AG04450 (cell line): Measurements from ENCODE around the gene ENC1. TPM values are rescaled to one million over a fixed set of nuclear protein-coding genes. Genes with fewer than 3 reads are reported as not detected.

Experiments used
- CTCF ChIA-PET: fragments of 300-600, 350-600 bp; formaldehyde crosslinking; extraction: SDS; loops from one replicate; lab custom pipeline; 2022; ENCODE audit warnings: antibody characterized with exemption, inconsistent platforms; lab: Charles Lee
- POLR2A ChIA-PET: fragments of 350-600 bp; formaldehyde crosslinking; extraction: SDS; loops from one replicate; lab custom pipeline; 2021; ENCODE audit warnings: antibody characterized with exemption, inconsistent platforms; lab: Yijun Ruan, JAX
- DNase-seq: peaks from one replicate; pipeline ENCODE4 v3.0.0-alpha.2; 2011; ENCODE audit warnings: low read depth, low spot score
- H3K27ac ChIP-seq: one replicate; pipeline ENCODE4 v1.5.1; 2012; ENCODE audit warnings: low read depth, low read length, control low read depth
- H3K27me3 ChIP-seq: one replicate; pipeline ENCODE4 v1.6.0; 2012; ENCODE audit warnings: low read length; ENCODE audit not compliant: control insufficient read depth, insufficient read depth
- H3K4me3 ChIP-seq: 2 replicates; pipeline ENCODE4 v1.5.1; 2011; ENCODE audit warnings: mild to moderate bottlenecking, low read depth, low read length, control low read depth
- H3K9me3 ChIP-seq: 2 replicates; pipeline ENCODE4 v1.5.1; 2012; ENCODE audit warnings: low read length; ENCODE audit not compliant: control insufficient read depth, insufficient read depth
- polyA plus RNA-seq: library from polyadenylated mRNA; depleted of rRNA; stranded (reverse); fragments of >200 nt; gene quantifications from 2 replicates; pipeline ENCODE4 v1.2.3, GENCODE V29; 2011
- TF ChIP-seq, protein P1 (sequence below): IDR thresholded peaks from 2 replicates; pipeline ENCODE4 v1.5.1; 2011; ENCODE audit warnings: low read depth, low read length, control low read depth, inconsistent platforms

ENC1 gene
- polyA plus RNA-seq, 1 experiment, result 19.3 TPM

DNA sequence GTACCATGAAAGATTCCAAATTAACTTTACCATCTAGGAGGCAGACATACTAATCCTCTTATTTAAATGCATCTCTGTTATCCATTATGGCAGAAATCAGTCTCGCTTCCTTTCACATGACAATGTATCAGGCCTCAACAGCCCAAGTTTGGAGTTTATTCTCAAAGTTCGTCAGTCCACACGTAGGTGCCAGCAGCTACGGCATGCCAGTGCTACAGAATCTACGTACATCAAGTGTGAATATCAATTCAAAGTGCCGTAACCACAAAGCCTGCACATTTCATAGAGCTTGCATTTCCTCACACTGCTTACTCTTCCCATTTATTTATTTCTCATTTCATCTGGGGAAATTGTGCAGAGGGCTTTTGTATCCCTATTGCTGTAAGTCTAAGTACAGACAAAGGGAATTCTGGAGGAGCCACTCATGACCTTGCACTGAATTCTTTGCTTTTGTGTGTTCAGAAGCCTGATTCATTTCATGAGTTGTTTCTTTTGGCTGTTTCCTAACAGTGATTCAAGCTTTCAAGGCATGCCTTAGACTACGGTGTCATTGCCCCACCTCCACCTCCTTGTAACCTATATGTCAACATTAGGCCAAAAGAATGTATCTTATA lies 10.0 kb downstream of the ENC1 start:
- ChIA-PET CTCF (no interaction called here), POLR2A (interaction anchor here (0.7 to 1.1 kb wide), 3 partner anchors 10 to 87 kb away, joined by 3 to 9 read pairs (median 5); partner anchors contain the start of gene ENC1)
- no peaks in the 10 kb centered on the region for H3K27me3 ChIP-seq
- peaks cover 4% of the 10 kb centered on the region; the same call in 1 of the 2 replicates for H3K9me3 ChIP-seq
- DNase-seq, result peak; percentile 77
- TF ChIP-seq, protein P1, sequence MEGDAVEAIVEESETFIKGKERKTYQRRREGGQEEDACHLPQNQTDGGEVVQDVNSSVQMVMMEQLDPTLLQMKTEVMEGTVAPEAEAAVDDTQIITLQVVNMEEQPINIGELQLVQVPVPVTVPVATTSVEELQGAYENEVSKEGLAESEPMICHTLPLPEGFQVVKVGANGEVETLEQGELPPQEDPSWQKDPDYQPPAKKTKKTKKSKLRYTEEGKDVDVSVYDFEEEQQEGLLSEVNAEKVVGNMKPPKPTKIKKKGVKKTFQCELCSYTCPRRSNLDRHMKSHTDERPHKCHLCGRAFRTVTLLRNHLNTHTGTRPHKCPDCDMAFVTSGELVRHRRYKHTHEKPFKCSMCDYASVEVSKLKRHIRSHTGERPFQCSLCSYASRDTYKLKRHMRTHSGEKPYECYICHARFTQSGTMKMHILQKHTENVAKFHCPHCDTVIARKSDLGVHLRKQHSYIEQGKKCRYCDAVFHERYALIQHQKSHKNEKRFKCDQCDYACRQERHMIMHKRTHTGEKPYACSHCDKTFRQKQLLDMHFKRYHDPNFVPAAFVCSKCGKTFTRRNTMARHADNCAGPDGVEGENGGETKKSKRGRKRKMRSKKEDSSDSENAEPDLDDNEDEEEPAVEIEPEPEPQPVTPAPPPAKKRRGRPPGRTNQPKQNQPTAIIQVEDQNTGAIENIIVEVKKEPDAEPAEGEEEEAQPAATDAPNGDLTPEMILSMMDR, result no peak
- 0 out of 2 replicates have a peak overlapping the region, but pooled peaks have one; percentile 1 for H3K4me3 ChIP-seq
- peak overlapping the region; percentile 92 for H3K27ac ChIP-seq

DNA sequence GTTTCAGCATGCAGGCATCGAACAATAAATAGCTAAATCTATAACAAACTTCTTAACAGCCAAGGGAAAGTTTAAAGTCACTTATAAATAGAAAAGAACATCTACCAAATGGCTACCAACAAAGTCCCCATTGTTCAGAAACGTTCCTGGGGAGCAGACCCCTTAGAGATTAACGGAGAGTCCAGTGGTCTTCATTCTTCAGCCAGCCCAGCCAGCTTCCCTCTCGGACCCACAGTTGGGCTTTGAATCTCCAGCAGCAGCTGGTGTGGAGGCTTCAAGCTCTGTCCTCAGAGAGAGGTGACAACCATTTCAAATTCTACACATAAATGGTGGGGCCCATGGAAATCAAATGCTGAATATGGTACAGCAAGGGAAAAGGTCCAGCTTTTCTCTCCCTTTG lies 11.2 kb downstream of the ENC1 start:
- no peak overlapping the region for H3K27ac ChIP-seq
- no peaks in the 10 kb centered on the region for H3K27me3 ChIP-seq
- no peak overlapping the region for H3K4me3 ChIP-seq
- POLR2A ChIA-PET, result no interaction called here
- CTCF ChIA-PET, result no interaction called here
- no peak for DNase-seq
- TF ChIP-seq, protein P1, result no peak
- no peaks in the 10 kb centered on the region for H3K9me3 ChIP-seq

DNA sequence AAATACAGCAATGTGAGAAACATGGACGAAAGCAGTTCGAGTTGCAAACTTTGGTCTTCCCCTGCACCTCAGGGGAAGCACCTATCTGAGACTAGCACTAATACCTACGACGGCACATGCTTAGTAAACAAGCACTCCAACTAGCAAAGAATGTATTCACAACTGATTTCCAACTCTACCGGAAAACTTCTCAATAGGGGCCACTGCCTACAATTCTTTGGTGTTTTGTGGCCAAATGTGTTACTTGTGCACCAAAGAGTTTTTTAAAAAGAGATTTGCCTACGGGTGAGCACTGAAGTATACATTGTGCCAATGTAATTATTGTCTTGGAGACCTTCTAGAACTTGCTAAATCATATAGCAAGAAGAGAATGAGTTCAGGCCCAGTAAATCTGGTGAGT lies 12.2 kb downstream of the ENC1 start:
- no peak for DNase-seq
- Histone ChIP-seq H3K4me3 (no peak overlapping the region), H3K27me3 (no peaks in the 10 kb centered on the region), H3K27ac (no peak overlapping the region), H3K9me3 (no peaks in the 10 kb centered on the region)
- TF ChIP-seq, protein P1, result no peak
- ChIA-PET POLR2A (no interaction called here), CTCF (no interaction called here)

DNA sequence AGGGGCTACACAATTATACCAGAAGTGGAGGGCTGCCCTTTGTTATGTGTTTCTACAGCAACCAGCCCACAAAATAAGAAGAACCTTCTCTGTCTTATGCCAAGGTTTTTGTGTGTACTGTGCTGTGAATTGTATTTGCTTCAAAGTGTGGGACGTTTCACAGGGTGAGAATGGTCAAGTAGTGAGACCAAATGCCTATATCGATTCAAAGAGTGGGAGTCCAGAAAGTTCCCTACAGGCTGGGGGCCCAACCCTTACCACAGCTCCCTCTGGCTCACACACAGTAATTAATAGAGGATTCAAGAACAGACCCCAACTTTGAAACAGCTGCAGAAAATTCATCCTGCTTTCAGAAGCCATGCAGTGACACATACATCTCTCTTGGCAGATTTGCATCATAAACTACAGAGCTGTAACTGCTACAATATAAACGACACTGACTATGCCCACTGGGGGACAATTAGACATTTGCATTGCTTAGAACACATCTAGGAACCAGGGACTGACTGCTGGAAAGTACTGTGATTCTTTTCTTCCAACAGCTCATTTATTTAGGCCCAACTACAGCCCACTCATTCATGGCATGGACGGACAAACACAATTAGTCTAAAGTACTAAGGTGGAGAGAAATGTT lies 12.8 kb downstream of the ENC1 start:
- Histone ChIP-seq H3K27me3 (no peaks in the 10 kb centered on the region), H3K27ac (no peak overlapping the region), H3K9me3 (no peaks in the 10 kb centered on the region), H3K4me3 (no peak overlapping the region)
- TF ChIP-seq, protein P1, result no peak
- ChIA-PET POLR2A (interaction anchor here (0.9 kb wide), 1 partner anchor 52 kb away, joined by 3 read pairs; no protein-coding TSS in a partner anchor), CTCF (interaction anchor here (0.6 to 1.0 kb wide), 2 partner anchors 13 to 27 kb away, joined by 3 to 4 read pairs; partner anchors contain the start of gene ENC1)
- no peak for DNase-seq
